ENCODE data around the gene CACNA1C. TPM values are rescaled to one million over a fixed set of nuclear protein-coding genes. Genes with fewer than 3 reads are reported as not detected.

The CACNA1C gene
- total RNA-seq, 1 experiment from 2014 or later, result 1.1 TPM

- WGBS (ENCODE audit: extremely low coverage, insufficient read length, low lambda C conversion rate), result no CpG with 5 or more reads among the region's 18 CpGs
- peak; percentile 76 for DNase-seq
- Histone ChIP-seq H3K4me1 (ENCODE audit: insufficient read depth, low read length) (no peaks in the 10 kb centered on the region), H4K20me1 (ENCODE audit: control insufficient read depth, insufficient read depth, insufficient read length) (no peaks in the 10 kb centered on the region), H3K27ac (ENCODE audit: insufficient read length, low read depth, low read length) (no peak overlapping the region), H3K23ac (ENCODE audit: insufficient read length, low read depth, low read length) (no peak overlapping the region), H3T11ph (ENCODE audit: low read length) (no peak overlapping the region), H2BK12ac (ENCODE audit: insufficient read length, low read depth, low read length) (no peak overlapping the region), H3K23me2 (ENCODE audit: insufficient read length, low read depth, low read length, poor library complexity, severe bottlenecking) (no peaks in the 10 kb centered on the region), H3K56ac (ENCODE audit: insufficient read length, low read depth, low read length) (no peak overlapping the region), H2BK20ac (ENCODE audit: low read depth, low read length, poor library complexity, severe bottlenecking) (no peak overlapping the region), H4K8ac (replicated peaks; ENCODE audit: insufficient read length, low read depth, low read length) (no peak overlapping the region), H3K4me2 (ENCODE audit: insufficient read depth, insufficient read length, low read length) (no peak overlapping the region), H3K79me2 (ENCODE audit: insufficient read depth, low read length) (no peaks in the 10 kb centered on the region), H3K18ac (ENCODE audit: insufficient read length, low read depth, low read length) (no peak overlapping the region), H2AFZ (ENCODE audit: low read length) (no peak overlapping the region), H3K27me3 (ENCODE audit: insufficient read depth, low read length) (no peaks in the 10 kb centered on the region), H2BK120ac (ENCODE audit: low read depth, low read length, poor library complexity, severe bottlenecking) (no peak overlapping the region), H4K5ac (ENCODE audit: insufficient read length, low read depth, low read length) (no peak overlapping the region), H3K14ac (ENCODE audit: insufficient read depth, low read length) (no peak overlapping the region), H2AK5ac (ENCODE audit: insufficient read length, low read length) (no peak overlapping the region), H2BK15ac (ENCODE audit: low read depth, low read length) (no peak overlapping the region), H3K9ac (ENCODE audit: extremely low read depth, insufficient read length, low read length) (no peak overlapping the region), H3K9me3 (ENCODE audit: control insufficient read depth, low read depth, low read length) (no peaks in the 10 kb centered on the region), H3K79me1 (ENCODE audit: insufficient read depth, low read depth, low read length, poor library complexity, severe bottlenecking) (no peaks in the 10 kb centered on the region), H3K4ac (ENCODE audit: low read depth, low read length) (no peak overlapping the region), H2BK5ac (ENCODE audit: insufficient read length, low read length) (no peak overlapping the region), H4K91ac (ENCODE audit: insufficient read length, low read depth, low read length) (no peak overlapping the region)
- TF ChIP-seq CTCF (conservative IDR thresholded peaks at IDR 0.05), result peak; percentile 65
- H3K9me3 Mint-ChIP-seq, result no peaks in the 10 kb centered on the region
- H3K4me3 Mint-ChIP-seq, result no peak overlapping the region
- no peaks in the 10 kb centered on the region for H3K36me3 Mint-ChIP-seq (ENCODE audit: insufficient read depth in 1 of 3, low read depth in 3 of 3)
- H3K27me3 Mint-ChIP-seq (ENCODE audit: low read depth), result no peaks in the 10 kb centered on the region; the same call in 1 of the 2 replicates
- 0 out of 7 replicates have a peak overlapping the region, but pooled peaks of 1 of the 3 experiments have one; percentile 49 for H3K27ac Mint-ChIP-seq
- H3K4me1 Mint-ChIP-seq, result peaks cover 2 to 5% of the 10 kb centered on the region in 2 experiments; a peak in 1 of 4 replicates
Measured at GRCh38 chr12:2673966-2674810, 621.4 kb downstream of the CACNA1C start.

Data from H9 (cell line).